GM19324 (cell line): Measurements from ENCODE around the gene CADM4.
"Not testable (repeated sequence)": the region's sequence is repeated elsewhere in the genome, so short reads cannot be mapped to it uniquely, and the experiment has no call there.

ENCODE experiments used
- ATAC-seq: cut with Tn5 transposase; IDR thresholded peaks from one replicate; pipeline ENCODE4 v1.9.1; 2021; ENCODE audit warnings: mild to moderate bottlenecking, moderate library complexity; ENCODE audit not compliant: unreplicated experiment, low FRiP score

Gene CADM4

GRCh38 chr19:43664018-43664417 is 24.4 kb upstream of the CADM4 start:
- no peak for ATAC-seq

GRCh38 chr19:43662487-43662886 is 22.8 kb upstream of the CADM4 start:
- no peak for ATAC-seq

DNA sequence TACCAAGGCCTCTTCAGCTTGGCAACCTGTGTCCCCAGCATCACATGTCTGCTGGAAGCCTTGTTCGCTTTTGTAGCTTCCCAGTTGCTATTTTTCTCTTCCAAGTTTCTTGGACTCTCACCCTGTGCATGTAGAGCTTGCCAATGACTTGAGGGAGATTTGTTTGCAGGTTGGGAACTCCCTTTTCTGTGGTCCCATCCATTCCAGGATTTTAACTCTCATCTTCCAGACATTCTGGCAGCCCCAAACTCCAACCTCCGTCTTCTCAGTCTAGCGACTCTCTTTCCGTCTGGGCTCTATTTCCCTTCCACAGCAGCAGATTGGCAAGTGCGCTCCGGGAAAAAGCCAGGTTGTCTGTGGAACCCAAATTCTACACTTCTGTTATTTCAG is 21.3 kb upstream of the CADM4 start:
- ATAC-seq: no peak

DNA sequence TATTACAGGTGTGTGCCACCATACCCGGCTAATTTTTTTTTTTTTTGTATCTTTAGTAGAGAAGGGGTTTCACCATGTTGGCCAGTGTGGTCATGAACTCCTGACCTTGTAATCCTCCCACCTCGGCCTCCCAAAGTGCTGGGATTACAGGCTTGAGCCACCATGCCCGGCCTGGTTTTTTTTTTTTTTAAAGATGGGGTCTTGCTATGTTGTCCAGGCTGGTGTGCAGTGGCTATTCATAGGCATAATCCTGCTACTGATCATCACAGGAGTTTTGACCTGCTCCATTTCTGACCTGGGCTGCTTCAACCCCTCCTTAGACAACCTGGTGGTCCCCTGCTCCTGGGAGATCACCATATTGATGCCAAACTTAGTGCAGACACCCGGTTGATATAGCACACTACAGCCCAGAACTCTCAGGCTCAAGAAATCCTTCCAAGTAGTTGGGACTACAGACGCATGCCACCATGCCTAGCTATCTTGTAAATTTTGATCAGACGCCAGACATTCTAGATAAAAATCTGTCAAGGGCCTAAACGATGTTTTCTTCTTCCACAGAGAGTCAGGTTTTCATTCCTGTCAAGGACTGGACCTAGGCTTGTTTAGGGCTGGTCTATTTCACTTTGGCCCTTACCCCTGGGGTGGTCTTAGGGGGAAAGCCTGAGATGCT is 20.8 kb upstream of the CADM4 start:
- no peak for ATAC-seq

DNA sequence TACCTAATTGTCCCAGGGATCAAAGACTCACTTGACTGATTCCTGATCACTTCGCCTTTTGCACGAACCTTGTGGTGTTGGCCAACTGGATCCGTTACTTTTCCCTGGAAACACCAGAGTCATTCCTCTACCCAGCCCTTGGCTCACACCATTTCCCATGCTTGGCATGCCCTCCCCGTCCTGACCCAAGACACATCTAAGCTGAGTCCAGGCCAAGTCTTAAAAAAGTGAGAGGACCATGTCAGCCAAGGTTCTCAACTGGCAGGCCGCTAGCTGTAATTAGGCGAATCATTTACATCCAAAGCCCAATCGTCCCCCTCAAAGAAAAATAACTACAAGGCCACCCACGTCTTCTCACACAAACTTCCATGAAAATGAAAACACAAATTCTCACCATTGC is 18.8 kb upstream of the CADM4 start:
- no peak for ATAC-seq

GRCh38 chr19:43658001-43658400 is 18.4 kb upstream of the CADM4 start:
- no peak for ATAC-seq

DNA sequence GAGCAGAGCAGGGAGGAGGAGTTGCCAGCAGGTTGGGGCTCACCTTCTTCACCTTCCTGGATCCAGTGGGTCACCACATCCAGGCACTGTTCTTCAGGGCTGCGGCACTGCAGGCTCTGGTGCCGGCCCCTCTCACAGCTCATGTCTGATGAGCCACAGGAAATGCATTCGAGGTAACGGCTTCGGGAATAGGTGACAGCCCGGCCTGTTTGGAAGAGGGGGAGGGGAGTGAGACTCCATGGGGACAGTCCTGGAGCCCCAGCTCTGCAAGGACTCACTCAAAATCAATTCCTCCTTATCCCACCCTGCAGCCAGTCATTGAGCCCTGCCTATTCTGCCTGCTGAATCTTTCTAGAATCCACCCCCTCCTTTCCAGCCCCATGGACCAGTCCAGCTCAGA is 16.8 kb upstream of the CADM4 start:
- no peak for ATAC-seq

DNA sequence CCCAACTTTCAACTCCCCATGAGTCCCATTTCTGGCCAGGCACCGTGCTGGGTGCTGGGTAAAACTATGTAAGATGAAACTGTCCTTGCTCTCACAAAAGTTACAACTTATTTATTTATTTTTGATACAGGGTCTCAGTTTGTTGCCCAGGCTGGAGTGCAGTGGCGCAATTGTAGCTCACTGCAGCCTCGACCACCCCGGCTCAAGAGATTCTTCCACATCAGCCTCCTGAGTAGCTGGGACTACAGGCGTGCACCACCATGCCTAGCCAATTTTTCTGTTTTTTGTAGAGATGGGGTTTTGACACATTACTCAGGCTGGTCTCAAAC is 12.9 kb upstream of the CADM4 start:
- no peak for ATAC-seq

DNA sequence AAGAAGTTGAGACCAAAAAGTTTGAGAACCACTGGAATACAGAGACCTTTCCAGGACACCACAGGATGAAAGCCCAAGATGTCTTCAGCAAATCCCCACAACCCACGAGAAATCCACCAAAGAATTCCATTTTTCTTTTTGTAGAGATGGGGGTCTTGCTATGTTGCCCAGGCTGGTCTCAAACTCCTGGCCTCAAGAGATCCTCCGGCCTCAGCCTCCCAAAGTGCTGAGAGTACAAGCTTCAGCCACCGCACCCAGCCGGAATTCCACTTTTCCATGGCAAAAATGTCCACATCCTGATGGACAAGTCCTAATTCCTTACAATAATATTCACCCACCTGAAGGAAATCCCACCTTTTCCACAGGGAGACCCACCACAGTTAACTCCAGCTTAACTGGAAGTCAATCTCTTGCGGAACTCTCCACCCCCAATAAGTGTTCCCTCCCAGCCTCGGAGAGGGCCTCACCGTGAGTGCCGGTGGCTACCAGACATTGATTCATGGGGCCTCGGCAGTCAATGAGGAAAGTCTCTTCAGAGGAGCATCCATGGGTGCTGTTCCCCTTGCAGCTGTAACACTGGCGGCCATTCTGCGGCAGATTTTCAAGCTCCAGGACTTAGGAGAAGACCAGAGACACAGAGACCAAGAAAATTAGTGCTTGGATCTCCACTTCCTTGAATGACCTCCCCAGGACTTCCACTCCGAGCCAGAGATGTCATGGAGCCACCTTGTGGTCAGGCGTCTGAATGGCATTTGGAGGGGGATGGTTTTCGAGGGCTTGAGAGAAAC is 12.3 kb upstream of the CADM4 start:
- ATAC-seq: no peak

GRCh38 chr19:43650276-43650675 is 10.6 kb upstream of the CADM4 start:
- ATAC-seq: not testable (repeated sequence)

GRCh38 chr19:43649514-43649913 is 9.9 kb upstream of the CADM4 start:
- no peak for ATAC-seq

DNA sequence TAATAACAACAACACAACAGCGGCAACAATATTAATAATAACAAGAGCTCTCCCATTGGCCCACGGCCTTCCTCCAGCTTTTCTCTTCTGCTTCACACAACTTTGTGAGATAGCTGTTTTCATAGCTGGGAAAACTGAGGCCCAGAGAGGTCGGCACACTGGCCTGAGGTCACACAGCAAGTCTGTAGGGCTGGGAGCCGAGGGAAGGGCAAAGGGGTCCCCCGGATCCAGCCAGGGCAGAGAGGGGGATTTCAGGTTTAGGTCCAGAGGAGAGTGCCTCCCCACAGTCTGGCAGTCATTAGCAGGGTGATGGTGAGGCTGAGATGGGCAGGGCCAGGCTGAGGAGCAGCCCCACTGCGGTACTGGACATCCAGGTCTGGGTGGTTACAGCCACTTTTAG is 9.0 kb upstream of the CADM4 start:
- no peak for ATAC-seq

- no peak for ATAC-seq
Observed at GRCh38 chr19:43644181-43644580, 4.5 kb upstream of the CADM4 start.

GRCh38 chr19:43643326-43643725 is 3.7 kb upstream of the CADM4 start:
- no peak for ATAC-seq

DNA sequence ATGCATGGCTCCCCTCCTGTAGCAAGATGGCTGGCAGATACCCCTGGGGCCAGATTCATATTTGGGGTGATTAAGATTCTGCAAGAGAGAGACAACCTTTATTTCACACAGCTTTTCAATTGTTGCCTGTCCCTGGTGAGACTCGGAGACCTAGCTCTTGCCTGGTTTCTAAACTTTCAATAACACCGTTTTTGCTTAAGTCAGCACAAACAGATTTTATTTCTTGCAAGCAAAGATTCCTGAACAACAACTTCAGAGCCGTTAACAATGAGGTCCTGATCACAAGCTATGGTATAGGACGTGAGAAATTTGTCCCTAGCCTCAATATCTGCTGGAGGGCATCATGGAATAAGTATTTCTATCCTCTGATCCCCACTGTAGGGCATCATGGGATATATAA is 2.9 kb upstream of the CADM4 start:
- ATAC-seq: no peak

- ATAC-seq: no peak
Observed at GRCh38 chr19:43641333-43641732, 1.7 kb upstream of the CADM4 start.

- ATAC-seq: no peak
Observed at GRCh38 chr19:43640424-43640757, 741 bp upstream of the CADM4 start.

- ATAC-seq: no peak
Observed at GRCh38 chr19:43638995-43639518, 593 bp downstream of the CADM4 start.

- ATAC-seq: no peak
Observed at GRCh38 chr19:43638214-43638994, 1.2 kb downstream of the CADM4 start.

GRCh38 chr19:43636121-43636683 is 3.4 kb downstream of the CADM4 start:
- ATAC-seq: no peak

DNA sequence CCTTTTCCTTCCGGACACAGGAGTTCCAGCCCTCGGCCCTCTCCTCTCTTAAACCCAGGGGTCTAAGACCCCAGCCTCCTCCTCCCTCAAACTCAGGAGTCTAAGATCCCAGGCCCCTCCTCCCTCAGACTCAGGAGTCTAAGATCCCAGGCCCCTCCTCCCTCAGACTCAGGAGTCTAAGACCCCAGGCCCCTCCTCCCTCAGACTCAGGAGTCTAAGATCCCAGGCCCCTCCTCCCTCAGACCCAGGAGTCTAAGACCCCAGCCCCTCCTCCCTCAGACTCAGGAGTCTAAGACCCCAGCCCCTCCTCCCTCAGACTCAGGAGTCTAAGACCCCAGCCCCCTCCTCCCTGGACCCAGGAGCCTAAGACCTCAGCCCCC is 4.1 kb downstream of the CADM4 start:
- not testable (repeated sequence) for ATAC-seq
